Loucy (cell line): ENCODE results near the gene DMBX1.

ENCODE experiments used
- EZH2phosphoT487 ChIP-seq: fragments of 200-600 bp; IDR thresholded peaks from 2 replicates; pipeline ENCODE4 v1.6.1; 2018; ENCODE audit warnings: antibody characterized with exemption, mild to moderate bottlenecking, moderate library complexity, borderline replicate concordance
- TF ChIP-seq, protein P1 (sequence below): fragments of 200-600 bp; sonication (generic); conservative IDR thresholded peaks from 2 replicates; pipeline ENCODE4 v1.5.1; 2014; ENCODE audit warnings: mild to moderate bottlenecking, antibody characterized with exemption, low read length

DNA sequence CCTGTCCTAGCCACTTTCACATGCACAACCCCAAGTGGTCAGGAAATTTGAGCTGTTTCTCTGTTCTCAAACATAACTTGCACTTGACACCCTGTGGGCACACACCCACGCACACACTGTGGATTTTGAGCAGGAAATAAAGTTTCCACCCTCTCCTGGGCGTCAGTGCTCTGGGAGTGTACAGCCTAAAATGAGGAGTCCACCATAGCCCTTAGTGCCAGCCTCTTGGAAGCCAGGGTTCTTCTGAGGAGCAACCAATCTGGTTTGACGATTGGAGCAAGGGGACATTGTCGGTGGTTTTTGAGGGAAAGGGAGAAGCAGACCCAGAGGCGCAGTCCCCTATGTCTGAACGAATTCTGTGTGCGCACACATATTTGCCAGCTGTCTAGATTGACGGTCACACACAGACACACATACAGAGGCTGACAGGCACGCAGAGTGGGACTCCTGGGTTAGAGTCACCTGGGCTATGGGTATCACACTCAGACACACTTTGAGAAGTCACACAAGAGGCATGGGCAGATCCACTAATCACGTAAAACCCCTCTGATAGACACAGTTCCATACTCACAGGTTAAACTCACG lies 2.7 kb downstream of the DMBX1 start:
- TF ChIP-seq, protein P1, sequence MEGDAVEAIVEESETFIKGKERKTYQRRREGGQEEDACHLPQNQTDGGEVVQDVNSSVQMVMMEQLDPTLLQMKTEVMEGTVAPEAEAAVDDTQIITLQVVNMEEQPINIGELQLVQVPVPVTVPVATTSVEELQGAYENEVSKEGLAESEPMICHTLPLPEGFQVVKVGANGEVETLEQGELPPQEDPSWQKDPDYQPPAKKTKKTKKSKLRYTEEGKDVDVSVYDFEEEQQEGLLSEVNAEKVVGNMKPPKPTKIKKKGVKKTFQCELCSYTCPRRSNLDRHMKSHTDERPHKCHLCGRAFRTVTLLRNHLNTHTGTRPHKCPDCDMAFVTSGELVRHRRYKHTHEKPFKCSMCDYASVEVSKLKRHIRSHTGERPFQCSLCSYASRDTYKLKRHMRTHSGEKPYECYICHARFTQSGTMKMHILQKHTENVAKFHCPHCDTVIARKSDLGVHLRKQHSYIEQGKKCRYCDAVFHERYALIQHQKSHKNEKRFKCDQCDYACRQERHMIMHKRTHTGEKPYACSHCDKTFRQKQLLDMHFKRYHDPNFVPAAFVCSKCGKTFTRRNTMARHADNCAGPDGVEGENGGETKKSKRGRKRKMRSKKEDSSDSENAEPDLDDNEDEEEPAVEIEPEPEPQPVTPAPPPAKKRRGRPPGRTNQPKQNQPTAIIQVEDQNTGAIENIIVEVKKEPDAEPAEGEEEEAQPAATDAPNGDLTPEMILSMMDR = no peak
- TF ChIP-seq EZH2phosphoT487 = no peak
